GM23338 (cell line): ENCODE results near the gene KCNN2. TPM values are rescaled to one million over a fixed set of nuclear protein-coding genes. Genes with fewer than 3 reads are reported as not detected.

Experiments used
- ATAC-seq: fragments of 200-7000 bp; cut with Tn5 transposase; 3 replicates; pipeline ENCODE4 v1.9.1; 2020
- DNase-seq: peaks from one replicate; pipeline ENCODE4 v3.0.0-alpha.2; 2015; ENCODE audit warnings: low spot score
- H2AFZ ChIP-seq: fragments of 200-600 bp; sonication (generic); 2 replicates; pipeline ENCODE4 v1.8.0; 2016; ENCODE audit warnings: antibody characterized with exemption, mild to moderate bottlenecking, moderate library complexity
- H3F3A ChIP-seq: fragments of 200-600 bp; sonication (generic); replicated peaks from 2 replicates; pipeline ENCODE4 v1.8.0; 2017; ENCODE audit warnings: antibody characterized with exemption, mixed run types, low read depth
- H3K27ac ChIP-seq: fragments of 200-600 bp; sonication (generic); 2 replicates; pipeline ENCODE4 v1.6.1; 2016; ENCODE audit warnings: low read depth
- H3K27me3 ChIP-seq: fragments of 200-600 bp; sonication (generic); 2 replicates; pipeline ENCODE4 v1.8.0; 2016; ENCODE audit warnings: mild to moderate bottlenecking, mixed run types, moderate library complexity; ENCODE audit not compliant: insufficient read depth
- H3K36me3 ChIP-seq: fragments of 200-600 bp; sonication (generic); 2 replicates; pipeline ENCODE4 v1.8.0; 2016; ENCODE audit warnings: mild to moderate bottlenecking; ENCODE audit not compliant: insufficient read depth
- H3K4me1 ChIP-seq: fragments of 200-600 bp; sonication (generic); 2 replicates; pipeline ENCODE4 v1.8.0; 2016; ENCODE audit warnings: mild to moderate bottlenecking, moderate library complexity; ENCODE audit not compliant: insufficient read depth
- H3K4me2 ChIP-seq: fragments of 200-600 bp; sonication (generic); 2 replicates; pipeline ENCODE4 v1.7.1; 2017; ENCODE audit warnings: mixed run types
- H3K4me3 ChIP-seq: fragments of 200-600 bp; sonication (generic); 2 replicates; pipeline ENCODE4 v1.6.1; 2016; ENCODE audit warnings: mixed run types
- H3K79me2 ChIP-seq: fragments of 200-600 bp; sonication (generic); replicated peaks from 2 replicates; pipeline ENCODE4 v1.8.0; 2017; ENCODE audit warnings: mild to moderate bottlenecking; ENCODE audit not compliant: insufficient read depth
- H3K9me2 ChIP-seq: fragments of 200-600 bp; sonication (generic); 2 replicates; pipeline ENCODE4 v1.8.0; 2017; ENCODE audit not compliant: insufficient read depth
- H4K20me1 ChIP-seq: fragments of 200-600 bp; sonication (generic); replicated peaks from 2 replicates; pipeline ENCODE4 v1.8.0; 2017; ENCODE audit warnings: mild to moderate bottlenecking; ENCODE audit not compliant: insufficient read depth
- H3K27ac Mint-ChIP-seq: 2 replicates; pipeline ENCODE4 v1.8.0; 2020; ENCODE audit warnings: inconsistent platforms, mild to moderate bottlenecking, moderate library complexity, mixed read lengths
- H3K27me3 Mint-ChIP-seq: 3 replicates; pipeline ENCODE4 v1.8.0; 2022; ENCODE audit warnings: low read depth, mild to moderate bottlenecking, moderate library complexity, mixed read lengths, inconsistent platforms; ENCODE audit not compliant: insufficient read depth, poor library complexity
- H3K36me3 Mint-ChIP-seq: 3 replicates; pipeline ENCODE4 v1.8.0; 2021; ENCODE audit warnings: low read depth, mild to moderate bottlenecking, inconsistent platforms, moderate library complexity, mixed read lengths
- H3K4me1 Mint-ChIP-seq: 3 replicates; pipeline ENCODE4 v1.8.0; 2020; ENCODE audit warnings: mild to moderate bottlenecking, inconsistent platforms, mixed read lengths
- H3K4me3 Mint-ChIP-seq: 3 replicates; pipeline ENCODE4 v1.8.0; 2021; ENCODE audit warnings: moderate library complexity, mild to moderate bottlenecking, inconsistent platforms, mixed read lengths
- H3K9me3 Mint-ChIP-seq: 3 replicates; pipeline ENCODE4 v1.8.0; 2020; ENCODE audit warnings: moderate library complexity, mild to moderate bottlenecking, inconsistent platforms, mixed read lengths
- CREB1 ChIP-seq: fragments of 250-450 bp; sonication (Bioruptor Pico); IDR thresholded peaks from 2 replicates; pipeline ENCODE4 v1.5.0; 2020; ENCODE audit warnings: low read depth, mild to moderate bottlenecking, moderate library complexity
- CTCF ChIP-seq, 2 experiments: fragments of 200-600 bp in 1 of 2; sonication (generic) in 1 of 2; conservative IDR thresholded peaks; 2 replicates each; pipeline versions ENCODE4 v1.5.1 to v1.6.1; 2016 to 2017; ENCODE audit warnings: antibody characterized with exemption in 2 of 2, low read depth in 2 of 2, mild to moderate bottlenecking in 2 of 2, moderate library complexity in 1 of 2
- ETS1 ChIP-seq: IDR thresholded peaks from 2 replicates; pipeline ENCODE4 v1.6.1; 2016; ENCODE audit warnings: antibody characterized with exemption
- EZH2 ChIP-seq: fragments of 200-600 bp; sonication (generic); IDR thresholded peaks from one replicate; pipeline ENCODE4 v1.8.0; 2017; ENCODE audit warnings: antibody characterized with exemption, mild to moderate bottlenecking, low read depth; ENCODE audit not compliant: unreplicated experiment
- EZH2phosphoT487 ChIP-seq: fragments of 200-600 bp; sonication (generic); IDR thresholded peaks from one replicate; pipeline ENCODE4 v1.8.1; 2018; ENCODE audit warnings: antibody characterized with exemption; ENCODE audit not compliant: unreplicated experiment
- JUNB ChIP-seq: IDR thresholded peaks from one replicate; pipeline ENCODE4 v1.6.1; 2016; ENCODE audit warnings: antibody characterized with exemption; ENCODE audit not compliant: unreplicated experiment
- NANOG ChIP-seq: IDR thresholded peaks from 2 replicates; pipeline ENCODE4 v1.6.1; 2016; ENCODE audit warnings: antibody characterized with exemption, borderline replicate concordance
- POLR2AphosphoS5 ChIP-seq: IDR thresholded peaks from 2 replicates; pipeline ENCODE4 v1.6.1; 2016; ENCODE audit warnings: antibody characterized with exemption, low read depth
- REST ChIP-seq: IDR thresholded peaks from one replicate; pipeline ENCODE4 v1.6.1; 2018; ENCODE audit warnings: antibody characterized with exemption; ENCODE audit not compliant: unreplicated experiment
- STAT1 ChIP-seq: IDR thresholded peaks from one replicate; pipeline ENCODE4 v1.6.1; 2016; ENCODE audit warnings: antibody characterized with exemption; ENCODE audit not compliant: unreplicated experiment
- ZNF114 ChIP-seq: fragments of 250-450 bp; sonication (Bioruptor Pico); IDR thresholded peaks from 2 replicates; pipeline ENCODE4 v1.5.0; 2020; ENCODE audit warnings: mild to moderate bottlenecking, moderate library complexity
- ZNF331 ChIP-seq: fragments of 250-450 bp; sonication (Bioruptor Pico); IDR thresholded peaks from 2 replicates; pipeline ENCODE4 v1.5.0; 2020; ENCODE audit warnings: low read depth, mild to moderate bottlenecking, moderate library complexity
- ZNF462 ChIP-seq: fragments of 250-450 bp; sonication (Bioruptor Pico); IDR thresholded peaks from 2 replicates; pipeline ENCODE4 v1.5.0; 2020; ENCODE audit warnings: mild to moderate bottlenecking, moderate library complexity
- polyA plus RNA-seq: library from polyadenylated mRNA; unstranded; fragments of >200 nt; fragmentation: Nextera tagmentation; extraction: Ambion mirVana; gene quantifications from 2 replicates; pipeline ENCODE4 v1.2.1, GENCODE V29; 2016
- total RNA-seq: library from RNA; depleted of rRNA; stranded (reverse); fragments of >200 nt; shearing (Covaris generic); gene quantifications from 2 replicates; pipeline ENCODE4 v1.2.3, GENCODE V29; 2014

KCNN2 gene
- total and polyA plus RNA-seq, 2 experiments from 2014 or later = 14.7 to 15.9 TPM

- no peak for TF ChIP-seq ZNF331
- TF ChIP-seq ZNF114 (CRISPR knock-in tag) = no peak
- no peak for TF ChIP-seq ETS1
- TF ChIP-seq EZH2phosphoT487 = no peak
- no peak for TF ChIP-seq JUNB
- TF ChIP-seq POLR2AphosphoS5 = no peak
- no peak for TF ChIP-seq CREB1 (CRISPR knock-in tag)
- TF ChIP-seq NANOG = no peak
- no peak for TF ChIP-seq REST
- no peak for TF ChIP-seq STAT1
Observed at GRCh38 chr5:114390431-114390830, 28.6 kb downstream of the KCNN2 start (continued).

GRCh38 chr5:114391321-114391720, 29.5 kb downstream of the KCNN2 start:
- Mint-ChIP-seq H3K9me3 (no peaks in the 10 kb centered on the region), H3K36me3 (peaks cover 4% of the 10 kb centered on the region; the same call in 2 of the 3 replicates), H3K4me1 (peaks cover 76% of the 10 kb centered on the region), H3K27ac (no peak overlapping the region), H3K27me3 (no peaks in the 10 kb centered on the region), H3K4me3 (no peak overlapping the region)
- Histone ChIP-seq H3K79me2 (peaks cover 95% of the 10 kb centered on the region), H3K4me1 (peaks cover 55% of the 10 kb centered on the region), H3K36me3 (no peaks in the 10 kb centered on the region), H3K9me2 (no peaks in the 10 kb centered on the region), H3K4me2 (0 out of 2 replicates have a peak overlapping the region, but pooled peaks have one; percentile 11), H3K27ac (no peak overlapping the region), H3K27me3 (no peaks in the 10 kb centered on the region), H2AFZ (no peak overlapping the region), H3F3A (no peaks in the 10 kb centered on the region), H4K20me1 (no peaks in the 10 kb centered on the region; the same call in 1 of the 2 replicates), H3K4me3 (no peak overlapping the region)
- ATAC-seq (no peak), DNase-seq (no peak)
- TF ChIP-seq POLR2AphosphoS5 = no peak
- no peak for TF ChIP-seq EZH2
- no peak for TF ChIP-seq JUNB
- TF ChIP-seq ZNF114 (CRISPR knock-in tag) = no peak
- no peak for TF ChIP-seq CTCF (conservative IDR thresholded peaks at IDR 0.05; ENCODE audit: low read depth in 2 of 2)
- no peak for TF ChIP-seq ZNF462
